IPS DF 19.7 (cell line): ENCODE data around the gene ZNF785.
"Not testable (repeated sequence)": the region's sequence is repeated elsewhere in the genome, so short reads cannot be mapped to it uniquely, and the experiment has no call there.

Experiments
- DNase-seq: peaks from one replicate; pipeline ENCODE4 v3.0.0-alpha.2; 2013; ENCODE audit warnings: low read depth, low spot score

The ZNF785 gene

GRCh38 chr16:30539986-30540526 is 45.4 kb downstream of the ZNF785 start:
- not testable (repeated sequence) for DNase-seq

- no peak for DNase-seq
Observed at GRCh38 chr16:30539000-30539964, 46.2 kb downstream of the ZNF785 start.

- DNase-seq: not testable (repeated sequence)
Observed at GRCh38 chr16:30536391-30537024, 49.0 kb downstream of the ZNF785 start.

- DNase-seq: no peak
Observed at GRCh38 chr16:30535777-30536190, 49.7 kb downstream of the ZNF785 start.

GRCh38 chr16:30535106-30535776 is 50.3 kb downstream of the ZNF785 start:
- DNase-seq: no peak

- DNase-seq: no peak
Observed at GRCh38 chr16:30534368-30535105, 51.0 kb downstream of the ZNF785 start, which contains the start of gene ZNF747. Gene ZNF747 (minus strand): TSS chr16:30534858. CDS start chr16:30534679, 179 bp downstream.

- DNase-seq: no peak
Observed at GRCh38 chr16:30533748-30534367, 51.6 kb downstream of the ZNF785 start.

- DNase-seq: no peak
Observed at GRCh38 chr16:30533146-30533522, 52.4 kb downstream of the ZNF785 start.

- DNase-seq: no peak
Observed at GRCh38 chr16:30532285-30533145, 53.0 kb downstream of the ZNF785 start.
